ENCODE measurements around the gene U2AF1L4.
A peak's percentile ranks its signal among the peaks of the same experiment; 100 is the strongest.

Gene U2AF1L4

GRCh38 chr19:35748106-35749020 is 3.1 kb upstream of the U2AF1L4 start, which contains the start of gene LIN37 (continued):
- TF ChIP-seq ZBTB49 (tag by site-specific recombination; IDR thresholded peaks at IDR 0.05; ENCODE audit: low read depth) = no peak
- no peak for TF ChIP-seq ZNF423 (tag by site-specific recombination; IDR thresholded peaks at IDR 0.05)
- no peak for TF ChIP-seq ZNF302 (tag by site-specific recombination; IDR thresholded peaks at IDR 0.05; ENCODE audit: low read depth)
- TF ChIP-seq ZBTB8A (tag by site-specific recombination; IDR thresholded peaks at IDR 0.05) = peak; percentile 94
- no peak for TF ChIP-seq GLI4 (tag by site-specific recombination; IDR thresholded peaks at IDR 0.05)
- TF ChIP-seq ZNF530 (tag by site-specific recombination; IDR thresholded peaks at IDR 0.05; ENCODE audit: low read depth) = no peak
- TF ChIP-seq ZNF692 (tag by site-specific recombination; IDR thresholded peaks at IDR 0.05) = peak; percentile 53; the same call in 1 of the 2 replicates
- peak; percentile 99 for TF ChIP-seq ZNF580 (tag by site-specific recombination; IDR thresholded peaks at IDR 0.05)
- no peak for TF ChIP-seq ZNF791 (tag by site-specific recombination; IDR thresholded peaks at IDR 0.05)
- TF ChIP-seq ZNF174 (tag by site-specific recombination; IDR thresholded peaks at IDR 0.05) = no peak
- peak; percentile 87 for TF ChIP-seq ZNF513 (tag by site-specific recombination; IDR thresholded peaks at IDR 0.05)
- no peak for TF ChIP-seq MYNN (tag by site-specific recombination; IDR thresholded peaks at IDR 0.05; ENCODE audit: borderline replicate concordance)
- TF ChIP-seq ZNF561 (tag by site-specific recombination; IDR thresholded peaks at IDR 0.05; ENCODE audit: borderline replicate concordance) = peak; percentile 79; the same call in 1 of the 2 replicates
- TF ChIP-seq ZNF404 (tag by site-specific recombination; IDR thresholded peaks at IDR 0.05) = no peak
- peak; percentile 35; the same call in 1 of the 2 replicates for TF ChIP-seq ZNF391 (tag by site-specific recombination; IDR thresholded peaks at IDR 0.05; ENCODE audit: borderline replicate concordance, low read depth)
- TF ChIP-seq SCRT2 (tag by site-specific recombination; IDR thresholded peaks at IDR 0.05) = no peak
- TF ChIP-seq ZNF280D (tag by site-specific recombination; IDR thresholded peaks at IDR 0.05) = no peak
- TF ChIP-seq ZNF324 (tag by site-specific recombination; IDR thresholded peaks at IDR 0.05) = no peak; the same call in 1 of the 2 replicates
- no peak for TF ChIP-seq ZNF544 (tag by site-specific recombination; IDR thresholded peaks at IDR 0.05)
- peak; percentile 77 for TF ChIP-seq OSR2 (tag by site-specific recombination; IDR thresholded peaks at IDR 0.05)
- TF ChIP-seq ZSCAN5A (tag by site-specific recombination; IDR thresholded peaks at IDR 0.05) = no peak
- no peak for TF ChIP-seq ZSCAN18 (tag by site-specific recombination; IDR thresholded peaks at IDR 0.05)
- TF ChIP-seq ZBTB7A (tag by site-specific recombination; IDR thresholded peaks at IDR 0.05; ENCODE audit: low read depth) = peak; percentile 88; the same call in 1 of the 2 replicates
- TF ChIP-seq PATZ1 (tag by site-specific recombination; IDR thresholded peaks at IDR 0.05) = peak; percentile 74

All from HEK293 (cell line).